Measurements from ENCODE around the gene CCNY. TPM values are rescaled to one million over a fixed set of nuclear protein-coding genes. Genes with fewer than 3 reads are reported as not detected.

CCNY gene
- total and polyA plus RNA-seq, 8 donors, result 10.6 to 41.7 (median 26.6) TPM

DNA sequence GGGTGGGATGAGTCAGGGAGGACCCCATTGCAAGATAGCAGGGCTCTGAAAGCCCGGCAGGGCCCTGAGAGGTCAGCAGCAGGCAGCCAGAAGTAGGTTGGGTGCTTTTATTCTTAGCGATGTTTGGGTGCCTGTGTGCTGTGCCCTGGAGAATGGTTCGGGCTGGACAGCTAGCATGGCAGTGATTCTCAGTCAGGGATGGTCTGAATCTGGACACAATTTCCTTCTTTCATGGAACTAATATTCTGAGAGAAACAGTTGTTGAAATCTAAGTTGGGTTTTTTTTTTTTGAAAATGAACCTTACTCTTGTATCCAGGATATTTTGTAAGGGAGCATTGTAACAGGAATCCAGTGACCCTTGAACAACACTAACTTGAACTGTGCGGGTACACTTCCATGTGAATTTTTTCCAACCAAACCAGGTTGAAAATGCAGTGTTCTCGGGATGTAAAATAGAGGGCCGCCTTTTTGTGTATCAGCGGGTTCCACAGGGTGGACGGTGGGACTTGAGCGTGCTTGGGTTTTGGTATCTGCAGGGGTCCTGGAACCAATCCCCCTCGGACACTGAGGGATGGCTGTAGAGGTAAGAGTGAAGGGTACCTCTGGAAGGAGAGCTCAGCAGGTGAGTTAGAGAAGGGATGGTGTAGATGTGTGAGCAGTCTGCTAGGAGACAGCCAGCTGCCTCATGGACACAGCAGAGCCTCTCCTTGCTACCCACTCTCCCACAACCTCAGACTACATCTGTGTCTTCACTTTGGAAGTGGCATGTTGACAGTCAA lies 12.5 kb downstream of the CCNY start:
- FAIRE-seq, result no peak
- no peak overlapping the region for H3K27ac ChIP-seq
- 94 to 96% methylated on average over 10 of the region's 10 CpGs for WGBS, 2 donors
- H3K9me3 ChIP-seq, result no peaks in the 10 kb centered on the region
- H3K36me3 ChIP-seq, result no peaks in the 10 kb centered on the region
- intact Hi-C loops (cut with DNase I), result no loop called here
- H3K4me3 ChIP-seq, result no peak overlapping the region
- TF ChIP-seq, protein P1, sequence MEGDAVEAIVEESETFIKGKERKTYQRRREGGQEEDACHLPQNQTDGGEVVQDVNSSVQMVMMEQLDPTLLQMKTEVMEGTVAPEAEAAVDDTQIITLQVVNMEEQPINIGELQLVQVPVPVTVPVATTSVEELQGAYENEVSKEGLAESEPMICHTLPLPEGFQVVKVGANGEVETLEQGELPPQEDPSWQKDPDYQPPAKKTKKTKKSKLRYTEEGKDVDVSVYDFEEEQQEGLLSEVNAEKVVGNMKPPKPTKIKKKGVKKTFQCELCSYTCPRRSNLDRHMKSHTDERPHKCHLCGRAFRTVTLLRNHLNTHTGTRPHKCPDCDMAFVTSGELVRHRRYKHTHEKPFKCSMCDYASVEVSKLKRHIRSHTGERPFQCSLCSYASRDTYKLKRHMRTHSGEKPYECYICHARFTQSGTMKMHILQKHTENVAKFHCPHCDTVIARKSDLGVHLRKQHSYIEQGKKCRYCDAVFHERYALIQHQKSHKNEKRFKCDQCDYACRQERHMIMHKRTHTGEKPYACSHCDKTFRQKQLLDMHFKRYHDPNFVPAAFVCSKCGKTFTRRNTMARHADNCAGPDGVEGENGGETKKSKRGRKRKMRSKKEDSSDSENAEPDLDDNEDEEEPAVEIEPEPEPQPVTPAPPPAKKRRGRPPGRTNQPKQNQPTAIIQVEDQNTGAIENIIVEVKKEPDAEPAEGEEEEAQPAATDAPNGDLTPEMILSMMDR (IDR thresholded peaks at IDR 0.05), result no peak
- H3K4me1 ChIP-seq, result peaks cover 0 to 5% (median 5%) of the 10 kb centered on the region in 3 donors
- H3K27me3 ChIP-seq, result no peaks in the 10 kb centered on the region
- DNase-seq, result no peak
- no peak for ATAC-seq

DNA sequence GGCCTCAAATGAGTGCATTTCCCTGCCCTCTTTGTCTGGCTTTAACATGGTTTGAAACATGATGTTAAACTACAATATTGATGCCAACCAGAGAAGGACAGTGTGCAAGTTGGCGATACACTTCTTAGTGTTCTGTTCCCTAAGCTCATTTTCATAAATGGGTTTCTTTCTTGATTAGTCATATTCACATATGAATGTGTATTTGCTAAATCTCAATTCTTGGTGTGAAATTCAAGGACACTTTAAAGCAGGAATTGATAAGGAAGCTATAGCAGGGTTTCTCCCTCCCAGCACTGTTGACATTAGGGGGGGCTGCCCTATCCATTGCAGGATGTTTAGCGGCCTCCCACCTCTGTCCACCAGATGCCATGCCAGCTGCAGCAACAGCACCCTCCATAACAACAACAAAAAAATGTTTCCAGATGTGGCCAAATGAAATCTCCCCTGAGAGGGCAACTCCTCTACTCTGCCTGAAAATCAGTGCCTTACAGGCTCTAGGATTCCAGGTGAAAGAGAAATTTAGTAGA lies 13.1 kb downstream of the CCNY start:
- H3K4me3 ChIP-seq, result no peak overlapping the region
- no peaks in the 10 kb centered on the region for H3K27me3 ChIP-seq
- no peak overlapping the region for H3K27ac ChIP-seq
- FAIRE-seq (no peak), ATAC-seq (peak in 2 of 4 donors; percentile 29 to 34), DNase-seq (no peak)
- 39 to 46% methylated on average over 2 of the region's 2 CpGs for WGBS, 2 donors
- H3K36me3 ChIP-seq, result no peaks in the 10 kb centered on the region
- H3K9me3 ChIP-seq, result no peaks in the 10 kb centered on the region
- intact Hi-C loops (cut with DNase I), result no loop called here
- TF ChIP-seq, protein P1 (IDR thresholded peaks at IDR 0.05), result no peak
- peaks cover 0 to 5% (median 5%) of the 10 kb centered on the region in 3 donors for H3K4me1 ChIP-seq

GRCh38 chr10:35351021-35351420 lies 14.7 kb downstream of the CCNY start:
- 47 to 53% methylated on average over 2 of the region's 2 CpGs for WGBS, 2 donors
- H3K4me1 ChIP-seq, result peaks cover 0 to 11% (median 5%) of the 10 kb centered on the region in 3 donors
- peak in 1 of 4 donors; percentile 8 for ATAC-seq

GRCh38 chr10:35352097-35352496 lies 15.8 kb downstream of the CCNY start:
- no peak for DNase-seq
- Histone ChIP-seq H3K27me3 (no peaks in the 10 kb centered on the region), H3K4me1 (peaks cover 0 to 11% (median 5%) of the 10 kb centered on the region in 3 donors), H3K9me3 (no peaks in the 10 kb centered on the region), H3K27ac (no peak overlapping the region), H3K36me3 (no peaks in the 10 kb centered on the region), H3K4me3 (no peak overlapping the region)
- intact Hi-C loops (cut with DNase I), result no loop called here
- no peak for FAIRE-seq
- no peak for ATAC-seq
- TF ChIP-seq, protein P1 (IDR thresholded peaks at IDR 0.05), result no peak
- 69 to 71% methylated on average over 2 of the region's 2 CpGs for WGBS, 2 donors

More at GRCh38 chr10:35351021-35351420, 14.7 kb downstream of the CCNY start:
- no peak for FAIRE-seq
- H3K9me3 ChIP-seq, result no peaks in the 10 kb centered on the region
- no peak overlapping the region for H3K27ac ChIP-seq
- TF ChIP-seq, protein P1 (IDR thresholded peaks at IDR 0.05), result no peak
- no peaks in the 10 kb centered on the region for H3K36me3 ChIP-seq
- intact Hi-C loops (cut with DNase I), result no loop called here
- no peak overlapping the region for H3K4me3 ChIP-seq
- no peaks in the 10 kb centered on the region for H3K27me3 ChIP-seq
- no peak for DNase-seq

- ATAC-seq, result no peak
- Histone ChIP-seq H3K9me3 (no peaks in the 10 kb centered on the region), H3K4me1 (peaks cover 0 to 11% (median 5%) of the 10 kb centered on the region in 3 donors), H3K4me3 (no peak overlapping the region), H3K36me3 (no peaks in the 10 kb centered on the region), H3K27ac (no peak overlapping the region), H3K27me3 (no peaks in the 10 kb centered on the region)
- TF ChIP-seq, protein P1 (IDR thresholded peaks at IDR 0.05), result no peak
- 77 to 85% methylated on average over 7 of the region's 7 CpGs for WGBS, 2 donors
- no peak for DNase-seq
- no peak for FAIRE-seq
- intact Hi-C loops (cut with DNase I), result no loop called here
Observed at GRCh38 chr10:35352512-35352911, 16.2 kb downstream of the CCNY start.
